DND-41 (cell line): ENCODE measurements around the gene PCBP4.

Experiments used
- CTCF ChIP-seq: IDR thresholded peaks from 2 replicates; pipeline ENCODE4 v1.5.1; 2012; ENCODE audit warnings: borderline replicate concordance, low read length, moderate library complexity, mild to moderate bottlenecking; ENCODE audit not compliant: poor library complexity, severe bottlenecking; ENCODE audit errors: extremely low read depth
- EZH2 ChIP-seq: IDR thresholded peaks from 3 replicates; pipeline ENCODE4 v1.6.1; 2012; ENCODE audit warnings: borderline replicate concordance, low read depth, mild to moderate bottlenecking, moderate library complexity, low read length, inconsistent platforms; ENCODE audit not compliant: severe bottlenecking

GRCh38 chr3:51921081-51921578, 46.1 kb downstream of the PCBP4 start:
- no peak for TF ChIP-seq CTCF
- TF ChIP-seq EZH2 = no peak
